Ishikawa (cell line): Measurements from ENCODE around the gene PSD.

Experiments
- CEBPB ChIP-seq: IDR thresholded peaks from 2 replicates; pipeline ENCODE4 v1.6.1; 2012
- CREB1 ChIP-seq: IDR thresholded peaks from 2 replicates; pipeline ENCODE4 v1.6.1; 2012; ENCODE audit warnings: low read depth
- EGR1 ChIP-seq: IDR thresholded peaks from 2 replicates; pipeline ENCODE4 v1.6.1; 2012
- EP300 ChIP-seq: IDR thresholded peaks from 2 replicates; pipeline ENCODE4 v1.6.1; 2012; ENCODE audit warnings: borderline replicate concordance
- FOXM1 ChIP-seq: IDR thresholded peaks from 2 replicates; pipeline ENCODE4 v1.6.1; 2012; ENCODE audit warnings: low read depth, borderline replicate concordance
- NFIC ChIP-seq: IDR thresholded peaks from 2 replicates; pipeline ENCODE4 v1.6.1; 2012
- RAD21 ChIP-seq: IDR thresholded peaks from 2 replicates; pipeline ENCODE4 v1.6.1; 2012; ENCODE audit warnings: low read depth
- TAF1 ChIP-seq: IDR thresholded peaks from 2 replicates; pipeline ENCODE4 v1.6.1; 2012; ENCODE audit warnings: low read depth, mild to moderate bottlenecking
- TCF12 ChIP-seq: IDR thresholded peaks from 2 replicates; pipeline ENCODE4 v1.6.1; 2012; ENCODE audit warnings: low read depth
- TEAD4 ChIP-seq: IDR thresholded peaks from 2 replicates; pipeline ENCODE4 v1.6.1; 2012
- YY1 ChIP-seq: IDR thresholded peaks from 2 replicates; pipeline ENCODE4 v1.6.1; 2012; ENCODE audit warnings: low read depth
- ZBTB7A ChIP-seq: IDR thresholded peaks from 2 replicates; pipeline ENCODE4 v1.6.1; 2012; ENCODE audit warnings: low read depth
- TF ChIP-seq, protein P1 (sequence below): IDR thresholded peaks from 2 replicates; pipeline ENCODE4 v1.6.1; 2012
- TF ChIP-seq, protein P2 (sequence below): IDR thresholded peaks from 2 replicates; pipeline ENCODE4 v1.6.1; 2012; ENCODE audit warnings: low read depth, mild to moderate bottlenecking
- TF ChIP-seq, protein P3 (sequence below): IDR thresholded peaks from 2 replicates; pipeline ENCODE4 v1.6.1; 2012

Gene PSD

DNA sequence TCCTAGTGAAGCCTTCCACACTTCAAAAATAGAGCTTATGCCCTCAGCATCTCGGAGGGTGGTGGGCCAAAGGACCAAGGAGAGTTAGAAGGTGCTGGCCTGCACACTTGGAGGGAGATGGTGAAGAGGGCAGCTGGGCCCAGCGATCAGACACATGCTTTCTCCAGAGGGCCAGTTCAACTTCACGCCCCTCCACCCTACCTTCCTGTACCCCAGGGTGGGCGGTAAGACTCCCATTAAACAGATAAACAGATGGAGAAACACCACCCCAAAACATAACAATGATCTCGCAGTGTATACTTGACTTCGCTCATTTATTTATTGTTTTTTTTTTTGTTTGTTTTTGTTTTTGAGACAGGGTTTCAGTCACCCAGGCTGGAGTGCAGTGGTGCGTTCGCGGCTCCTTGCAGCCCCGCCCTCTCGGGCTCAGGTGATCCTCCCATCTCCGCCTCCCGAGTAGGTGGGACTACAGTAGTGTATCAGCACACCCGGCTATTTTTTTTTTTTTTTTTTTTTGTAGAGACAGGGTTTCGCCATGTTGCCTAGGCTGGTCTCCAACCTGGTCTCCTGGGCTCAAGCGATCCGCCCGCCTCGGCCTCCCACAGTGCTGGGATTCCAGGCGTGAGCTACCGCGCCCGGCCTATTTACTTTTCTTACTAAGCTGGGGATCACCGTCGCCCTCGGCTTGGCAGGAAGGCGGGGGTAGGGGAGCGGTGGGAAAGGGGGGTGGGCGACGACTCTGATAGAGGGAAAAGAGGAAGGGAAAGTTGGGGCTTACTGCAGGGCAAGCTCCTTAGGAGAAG is 30.9 kb upstream of the PSD start:
- TF ChIP-seq, protein P1, sequence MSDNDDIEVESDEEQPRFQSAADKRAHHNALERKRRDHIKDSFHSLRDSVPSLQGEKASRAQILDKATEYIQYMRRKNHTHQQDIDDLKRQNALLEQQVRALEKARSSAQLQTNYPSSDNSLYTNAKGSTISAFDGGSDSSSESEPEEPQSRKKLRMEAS: no peak
- TF ChIP-seq, protein P2, sequence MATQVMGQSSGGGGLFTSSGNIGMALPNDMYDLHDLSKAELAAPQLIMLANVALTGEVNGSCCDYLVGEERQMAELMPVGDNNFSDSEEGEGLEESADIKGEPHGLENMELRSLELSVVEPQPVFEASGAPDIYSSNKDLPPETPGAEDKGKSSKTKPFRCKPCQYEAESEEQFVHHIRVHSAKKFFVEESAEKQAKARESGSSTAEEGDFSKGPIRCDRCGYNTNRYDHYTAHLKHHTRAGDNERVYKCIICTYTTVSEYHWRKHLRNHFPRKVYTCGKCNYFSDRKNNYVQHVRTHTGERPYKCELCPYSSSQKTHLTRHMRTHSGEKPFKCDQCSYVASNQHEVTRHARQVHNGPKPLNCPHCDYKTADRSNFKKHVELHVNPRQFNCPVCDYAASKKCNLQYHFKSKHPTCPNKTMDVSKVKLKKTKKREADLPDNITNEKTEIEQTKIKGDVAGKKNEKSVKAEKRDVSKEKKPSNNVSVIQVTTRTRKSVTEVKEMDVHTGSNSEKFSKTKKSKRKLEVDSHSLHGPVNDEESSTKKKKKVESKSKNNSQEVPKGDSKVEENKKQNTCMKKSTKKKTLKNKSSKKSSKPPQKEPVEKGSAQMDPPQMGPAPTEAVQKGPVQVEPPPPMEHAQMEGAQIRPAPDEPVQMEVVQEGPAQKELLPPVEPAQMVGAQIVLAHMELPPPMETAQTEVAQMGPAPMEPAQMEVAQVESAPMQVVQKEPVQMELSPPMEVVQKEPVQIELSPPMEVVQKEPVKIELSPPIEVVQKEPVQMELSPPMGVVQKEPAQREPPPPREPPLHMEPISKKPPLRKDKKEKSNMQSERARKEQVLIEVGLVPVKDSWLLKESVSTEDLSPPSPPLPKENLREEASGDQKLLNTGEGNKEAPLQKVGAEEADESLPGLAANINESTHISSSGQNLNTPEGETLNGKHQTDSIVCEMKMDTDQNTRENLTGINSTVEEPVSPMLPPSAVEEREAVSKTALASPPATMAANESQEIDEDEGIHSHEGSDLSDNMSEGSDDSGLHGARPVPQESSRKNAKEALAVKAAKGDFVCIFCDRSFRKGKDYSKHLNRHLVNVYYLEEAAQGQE: no peak
- TF ChIP-seq TAF1 (peak; percentile 23; the same call in 1 of the 2 replicates), FOXM1 (no peak), CREB1 (no peak), YY1 (peak; percentile 82), EP300 (no peak), EGR1 (no peak), RAD21 (no peak), TEAD4 (no peak; the same call in 1 of the 2 replicates), ZBTB7A (peak; percentile 77), CEBPB (peak; percentile 45; the same call in 1 of the 2 replicates), TCF12 (0 out of 2 replicates have a peak, but pooled peaks have one; percentile 31), NFIC (no peak)
- TF ChIP-seq, protein P3, sequence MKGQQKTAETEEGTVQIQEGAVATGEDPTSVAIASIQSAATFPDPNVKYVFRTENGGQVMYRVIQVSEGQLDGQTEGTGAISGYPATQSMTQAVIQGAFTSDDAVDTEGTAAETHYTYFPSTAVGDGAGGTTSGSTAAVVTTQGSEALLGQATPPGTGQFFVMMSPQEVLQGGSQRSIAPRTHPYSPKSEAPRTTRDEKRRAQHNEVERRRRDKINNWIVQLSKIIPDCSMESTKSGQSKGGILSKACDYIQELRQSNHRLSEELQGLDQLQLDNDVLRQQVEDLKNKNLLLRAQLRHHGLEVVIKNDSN: peak; percentile 76

DNA sequence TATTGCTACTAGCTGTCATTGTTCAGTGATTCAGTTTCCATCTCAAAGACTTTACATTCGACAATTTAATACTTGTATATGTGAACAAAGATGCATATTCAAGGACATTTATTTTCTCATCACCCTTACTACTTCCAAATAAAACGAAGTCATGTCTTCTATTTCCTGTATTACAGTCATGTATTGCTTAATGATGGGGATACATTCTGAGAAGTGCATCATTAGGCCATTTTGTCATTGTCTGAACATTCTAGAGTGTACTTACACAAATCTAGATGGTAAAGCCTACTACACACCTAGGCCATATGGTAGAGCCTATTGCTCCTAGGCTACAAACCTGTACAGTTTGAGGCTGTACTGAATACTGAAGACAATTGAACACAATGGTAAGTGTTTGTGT is 26.3 kb upstream of the PSD start:
- TF ChIP-seq, protein P2: no peak
- no peak for TF ChIP-seq TAF1
- TF ChIP-seq EP300: no peak

DNA sequence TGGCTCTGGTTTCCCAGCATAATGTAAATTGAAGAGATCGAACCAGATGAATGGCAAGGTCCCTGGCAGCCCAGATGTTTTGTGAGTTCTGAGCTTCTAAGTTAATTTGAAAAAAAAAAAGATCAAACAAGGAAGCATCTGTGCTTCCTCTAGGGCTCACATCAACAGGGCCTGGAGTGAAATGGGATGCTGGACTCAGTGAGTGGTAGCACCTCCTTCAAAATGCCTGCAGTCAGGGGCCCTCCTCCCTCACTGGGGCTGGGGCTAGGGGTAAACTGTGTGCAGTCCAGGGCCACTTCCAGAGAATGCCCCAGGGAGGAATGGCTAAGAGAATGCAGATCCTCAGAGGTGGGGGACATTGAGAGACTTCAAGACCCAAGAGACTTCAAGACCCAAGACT is 19.8 kb upstream of the PSD start:
- no peak for TF ChIP-seq EP300
- no peak for TF ChIP-seq TEAD4
- no peak for TF ChIP-seq ZBTB7A
- TF ChIP-seq, protein P3: no peak
- no peak for TF ChIP-seq CEBPB
- no peak for TF ChIP-seq CREB1
- TF ChIP-seq YY1: no peak
- TF ChIP-seq, protein P1: no peak
- no peak for TF ChIP-seq FOXM1
- TF ChIP-seq, protein P2: no peak
- no peak for TF ChIP-seq EGR1
- no peak for TF ChIP-seq NFIC
- no peak for TF ChIP-seq TCF12
- no peak for TF ChIP-seq RAD21
- TF ChIP-seq TAF1: no peak

DNA sequence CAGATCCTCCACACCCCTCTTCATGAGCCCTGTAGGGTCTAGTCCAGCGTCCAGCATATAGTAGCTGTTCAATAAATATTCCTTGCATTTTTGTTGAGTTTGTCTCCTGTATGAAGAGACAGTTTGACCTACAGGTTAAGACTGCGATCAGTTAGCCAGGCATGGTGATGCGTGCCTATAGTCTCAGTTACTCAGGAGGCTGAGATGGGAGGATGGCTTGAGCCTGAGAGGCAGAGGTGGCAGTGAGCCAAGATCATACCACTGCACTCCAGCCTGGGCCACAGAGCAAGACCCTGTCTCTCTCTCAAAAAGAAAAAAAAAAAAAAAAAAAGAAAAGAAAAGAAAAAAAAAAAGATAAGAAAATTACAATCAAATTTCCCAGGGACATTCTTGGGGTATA is 18.9 kb upstream of the PSD start:
- no peak for TF ChIP-seq YY1
- no peak for TF ChIP-seq TCF12
- no peak for TF ChIP-seq EP300
- TF ChIP-seq, protein P2: no peak
- no peak for TF ChIP-seq CREB1
